Stimulated activated CD4-positive, alpha-beta T cell treated with anti-CD3 and anti-CD28 coated beads, Interleukin-1b, Interleukin-23, amount 100 ng/mL, for 1 hour (primary cell): ENCODE results near the gene GPR35.

Experiments used
- DNase-seq, 2 donors: peaks; one replicate each; pipeline ENCODE4 v3.0.0-alpha.2; 2020; ENCODE audit warnings: low read depth in 2 of 2

GPR35 gene

GRCh38 chr2:240624950-240625621 lies at the start of gene GPR35:
TSS of gene GPR35 (plus strand) at chr2:240625480. CDS start at chr2:240629953, 4,473 bp downstream.
- DNase-seq, result peak; percentile 43 to 50

GRCh38 chr2:240576036-240576435 lies 49.2 kb upstream of the GPR35 start:
- no peak for DNase-seq

GRCh38 chr2:240576436-240577205 lies 48.7 kb upstream of the GPR35 start:
- no peak for DNase-seq

- no peak for DNase-seq
Observed at GRCh38 chr2:240577281-240578109, 47.8 kb upstream of the GPR35 start.

GRCh38 chr2:240578110-240578450 lies 47.2 kb upstream of the GPR35 start:
- no peak for DNase-seq

- DNase-seq, result no peak
Observed at GRCh38 chr2:240578488-240578887, 46.8 kb upstream of the GPR35 start.

- no peak for DNase-seq
Observed at GRCh38 chr2:240579071-240579762, 46.1 kb upstream of the GPR35 start.

GRCh38 chr2:240579771-240580614 lies 45.3 kb upstream of the GPR35 start:
- peak; percentile 48 to 53 for DNase-seq

- no peak for DNase-seq
Observed at GRCh38 chr2:240581811-240582210, 43.5 kb upstream of the GPR35 start.

- DNase-seq, result no peak
Observed at GRCh38 chr2:240582781-240583180, 42.5 kb upstream of the GPR35 start.

- DNase-seq, result no peak
Observed at GRCh38 chr2:240583774-240584173, 41.5 kb upstream of the GPR35 start.

- DNase-seq, result no peak
Observed at GRCh38 chr2:240584486-240585031, 40.7 kb upstream of the GPR35 start.

- no peak for DNase-seq
Observed at GRCh38 chr2:240585101-240585500, 40.2 kb upstream of the GPR35 start.

GRCh38 chr2:240585681-240586197 lies 39.5 kb upstream of the GPR35 start:
- no peak for DNase-seq

- DNase-seq, result peak; percentile 86 to 88
Observed at GRCh38 chr2:240586198-240586918, 38.9 kb upstream of the GPR35 start, which contains the start of gene CAPN10. TSS of gene CAPN10 (plus strand) at chr2:240586734. CDS start at chr2:240586912, 178 bp downstream.

- DNase-seq, result no peak
Observed at GRCh38 chr2:240586919-240587800, 38.1 kb upstream of the GPR35 start.

GRCh38 chr2:240588006-240588655 lies 37.1 kb upstream of the GPR35 start:
- no peak for DNase-seq

GRCh38 chr2:240588669-240589068 lies 36.6 kb upstream of the GPR35 start:
- DNase-seq, result no peak
